Hepatocyte (in vitro differentiated cells): Measurements from ENCODE around the gene CUTA. TPM values are rescaled to one million over a fixed set of nuclear protein-coding genes. Genes with fewer than 3 reads are reported as not detected.

ENCODE experiments used
- DNase-seq: peaks from one replicate; pipeline ENCODE4 v3.0.0-alpha.2; 2016; ENCODE audit warnings: low spot score
- H2AFZ ChIP-seq: fragments of 200-600 bp; sonication (generic); 2 replicates; pipeline ENCODE4 v1.6.0; 2016; ENCODE audit warnings: antibody characterized with exemption, mild to moderate bottlenecking
- H3K27ac ChIP-seq: fragments of 200-600 bp; sonication (generic); 2 replicates; pipeline ENCODE4 v1.5.1; 2016; ENCODE audit warnings: mild to moderate bottlenecking
- H3K27me3 ChIP-seq: fragments of 200-600 bp; sonication (generic); 2 replicates; pipeline ENCODE4 v1.6.1; 2016
- H3K36me3 ChIP-seq: fragments of 200-600 bp; sonication (generic); replicated peaks from 2 replicates; pipeline ENCODE4 v1.5.1; 2016; ENCODE audit warnings: low read depth; ENCODE audit not compliant: insufficient read depth
- H3K4me1 ChIP-seq: fragments of 200-600 bp; sonication (generic); 2 replicates; pipeline ENCODE4 v1.5.1; 2016; ENCODE audit warnings: mild to moderate bottlenecking, moderate library complexity; ENCODE audit not compliant: insufficient read depth
- H3K4me2 ChIP-seq: fragments of 200-600 bp; sonication (generic); 2 replicates; pipeline ENCODE4 v1.6.0; 2016
- H3K4me3 ChIP-seq: fragments of 200-600 bp; sonication (generic); 2 replicates; pipeline ENCODE4 v1.5.1; 2016; ENCODE audit warnings: mild to moderate bottlenecking
- H3K79me2 ChIP-seq: fragments of 200-600 bp; sonication (generic); 2 replicates; pipeline ENCODE4 v1.6.0; 2017; ENCODE audit warnings: mild to moderate bottlenecking
- H3K9me2 ChIP-seq: fragments of 200-600 bp; sonication (generic); replicated peaks from 2 replicates; pipeline ENCODE4 v1.6.0; 2017; ENCODE audit warnings: mild to moderate bottlenecking; ENCODE audit not compliant: insufficient read depth
- H3K9me3 ChIP-seq: fragments of 200-600 bp; sonication (generic); 2 replicates; pipeline ENCODE4 v1.5.1; 2016; ENCODE audit warnings: low read depth, mild to moderate bottlenecking
- H4K20me1 ChIP-seq: fragments of 200-600 bp; sonication (generic); 2 replicates; pipeline ENCODE4 v1.6.0; 2016; ENCODE audit warnings: mild to moderate bottlenecking; ENCODE audit not compliant: insufficient read depth, poor library complexity, severe bottlenecking
- EZH2 ChIP-seq: fragments of 200-600 bp; sonication (generic); IDR thresholded peaks from 2 replicates; pipeline ENCODE4 v1.6.1; 2016; ENCODE audit warnings: antibody characterized with exemption, mild to moderate bottlenecking, borderline replicate concordance
- EZH2phosphoT487 ChIP-seq: fragments of 200-600 bp; sonication (generic); IDR thresholded peaks from one replicate; pipeline ENCODE4 v1.6.1; 2018; ENCODE audit warnings: antibody characterized with exemption, mild to moderate bottlenecking, low read depth, moderate library complexity; ENCODE audit not compliant: unreplicated experiment, severe bottlenecking
- WGBS: methylation state at CpG from one replicate; pipeline ENCODE4 v1.1.6; 2016; ENCODE audit warnings: low lambda C conversion rate; ENCODE audit errors: missing lambda C conversion rate; 5-methylcytosine and 5-hydroxymethylcytosine counted together
- polyA plus RNA-seq: library from polyadenylated mRNA; unstranded; fragments of >200 nt; fragmentation: Nextera tagmentation; extraction: Ambion mirVana; gene quantifications from 2 replicates; pipeline ENCODE4 v1.2.1, GENCODE V29; 2016
- total RNA-seq: library from RNA; depleted of rRNA; stranded (reverse); fragments of >200 nt; gene quantifications from 2 replicates; pipeline ENCODE4 v1.2.3, GENCODE V29; 2014
- TF ChIP-seq, protein P1 (sequence below): fragments of 200-600 bp; sonication (generic); IDR thresholded peaks from 2 replicates; pipeline ENCODE4 v1.5.1; 2016; ENCODE audit warnings: antibody characterized with exemption, mild to moderate bottlenecking; ENCODE audit not compliant: poor library complexity

Gene CUTA
- total and polyA plus RNA-seq, 2 experiments from 2014 or later, result 121 to 349 TPM

DNA sequence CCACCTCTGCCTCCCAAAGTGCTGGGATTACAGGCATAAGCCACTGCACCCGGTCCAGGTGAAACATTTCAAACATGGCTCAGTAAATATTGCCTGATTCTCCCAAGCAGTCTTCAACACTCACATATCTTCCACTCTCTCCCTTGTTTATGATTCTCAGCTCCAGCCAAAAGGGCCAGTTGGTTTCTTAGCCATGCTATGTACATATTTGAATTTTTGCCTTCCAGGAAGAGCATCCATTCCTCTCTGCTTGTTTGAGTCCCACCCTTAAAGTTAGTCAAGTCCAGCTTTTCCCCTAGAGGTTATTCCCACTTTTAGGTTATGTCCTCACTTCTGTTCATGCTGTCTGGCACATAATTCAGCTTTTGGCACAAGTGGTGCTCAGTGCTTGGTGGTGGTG lies 20.4 kb downstream of the CUTA start:
- Histone ChIP-seq H3K4me1 (no peaks in the 10 kb centered on the region), H3K4me2 (no peak overlapping the region), H3K9me2 (no peaks in the 10 kb centered on the region), H3K4me3 (no peak overlapping the region), H2AFZ (no peak overlapping the region), H3K27me3 (no peaks in the 10 kb centered on the region), H3K27ac (no peak overlapping the region), H3K36me3 (no peaks in the 10 kb centered on the region), H3K9me3 (no peaks in the 10 kb centered on the region), H3K79me2 (peaks cover 58% of the 10 kb centered on the region), H4K20me1 (no peaks in the 10 kb centered on the region)
- TF ChIP-seq EZH2phosphoT487, result no peak
- TF ChIP-seq, protein P1, sequence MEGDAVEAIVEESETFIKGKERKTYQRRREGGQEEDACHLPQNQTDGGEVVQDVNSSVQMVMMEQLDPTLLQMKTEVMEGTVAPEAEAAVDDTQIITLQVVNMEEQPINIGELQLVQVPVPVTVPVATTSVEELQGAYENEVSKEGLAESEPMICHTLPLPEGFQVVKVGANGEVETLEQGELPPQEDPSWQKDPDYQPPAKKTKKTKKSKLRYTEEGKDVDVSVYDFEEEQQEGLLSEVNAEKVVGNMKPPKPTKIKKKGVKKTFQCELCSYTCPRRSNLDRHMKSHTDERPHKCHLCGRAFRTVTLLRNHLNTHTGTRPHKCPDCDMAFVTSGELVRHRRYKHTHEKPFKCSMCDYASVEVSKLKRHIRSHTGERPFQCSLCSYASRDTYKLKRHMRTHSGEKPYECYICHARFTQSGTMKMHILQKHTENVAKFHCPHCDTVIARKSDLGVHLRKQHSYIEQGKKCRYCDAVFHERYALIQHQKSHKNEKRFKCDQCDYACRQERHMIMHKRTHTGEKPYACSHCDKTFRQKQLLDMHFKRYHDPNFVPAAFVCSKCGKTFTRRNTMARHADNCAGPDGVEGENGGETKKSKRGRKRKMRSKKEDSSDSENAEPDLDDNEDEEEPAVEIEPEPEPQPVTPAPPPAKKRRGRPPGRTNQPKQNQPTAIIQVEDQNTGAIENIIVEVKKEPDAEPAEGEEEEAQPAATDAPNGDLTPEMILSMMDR, result no peak
- no peak for TF ChIP-seq EZH2
- 80% methylated on average over 1 of the region's 1 CpG for WGBS
- no peak for DNase-seq

DNA sequence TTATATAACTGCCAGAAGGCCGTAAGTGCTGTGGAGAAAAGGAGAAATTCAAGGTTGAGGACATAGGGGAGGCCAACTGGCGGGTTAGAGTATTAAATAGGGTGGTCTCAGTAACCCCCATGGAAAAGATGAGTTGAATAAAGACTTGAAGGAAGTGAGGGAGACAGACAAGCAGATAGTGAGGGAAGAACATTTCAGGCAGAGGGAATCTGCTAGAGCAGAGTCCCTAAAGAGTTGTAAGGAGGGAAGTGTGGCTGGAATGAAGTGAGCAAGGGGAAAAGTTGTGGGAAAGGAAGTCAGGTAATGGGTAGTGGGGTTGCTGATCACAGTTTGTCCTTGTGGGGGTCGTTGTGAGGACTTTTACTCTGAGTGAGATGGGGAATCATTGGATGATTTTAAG lies 24.9 kb downstream of the CUTA start:
- Histone ChIP-seq H3K36me3 (no peaks in the 10 kb centered on the region), H3K4me1 (no peaks in the 10 kb centered on the region), H3K4me3 (no peak overlapping the region), H2AFZ (no peak overlapping the region), H3K4me2 (peak overlapping the region; percentile 77), H3K79me2 (peaks cover 57% of the 10 kb centered on the region), H3K27ac (peak overlapping the region; percentile 28), H4K20me1 (no peaks in the 10 kb centered on the region), H3K27me3 (no peaks in the 10 kb centered on the region), H3K9me3 (no peaks in the 10 kb centered on the region), H3K9me2 (no peaks in the 10 kb centered on the region)
- no peak for DNase-seq
- TF ChIP-seq, protein P1, result no peak
- TF ChIP-seq EZH2phosphoT487, result no peak
- TF ChIP-seq EZH2, result no peak
- 71% methylated on average over 3 of the region's 3 CpGs for WGBS

DNA sequence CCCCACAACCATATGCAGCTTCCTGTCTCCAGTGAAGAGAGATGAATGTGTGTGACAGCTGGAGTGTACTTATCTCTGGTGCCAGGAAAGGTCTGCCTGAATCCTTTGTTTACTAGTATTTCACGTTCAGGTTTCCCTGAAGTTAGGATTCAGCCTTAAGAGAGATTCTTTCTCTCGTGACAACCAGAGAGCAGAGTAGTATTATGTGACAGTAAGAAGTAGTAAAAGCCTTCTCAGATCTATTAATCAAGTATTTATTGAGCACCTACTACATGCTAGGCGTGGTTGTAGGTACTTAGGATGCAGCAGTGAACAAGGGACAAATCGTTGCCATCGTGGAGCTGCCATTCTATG lies 25.3 kb downstream of the CUTA start:
- Histone ChIP-seq H3K4me1 (no peaks in the 10 kb centered on the region), H3K27ac (peak overlapping the region; percentile 28), H3K79me2 (peaks cover 53% of the 10 kb centered on the region), H3K4me3 (peak overlapping the region; percentile 12), H3K9me3 (no peaks in the 10 kb centered on the region), H2AFZ (peak overlapping the region; percentile 3), H3K4me2 (peak overlapping the region; percentile 77), H3K36me3 (no peaks in the 10 kb centered on the region), H4K20me1 (no peaks in the 10 kb centered on the region), H3K9me2 (no peaks in the 10 kb centered on the region), H3K27me3 (no peaks in the 10 kb centered on the region)
- no peak for DNase-seq
- TF ChIP-seq EZH2phosphoT487 (no peak), EZH2 (no peak)
- TF ChIP-seq, protein P1, result no peak
- WGBS, result 45% methylated on average over 5 of the region's 5 CpGs

DNA sequence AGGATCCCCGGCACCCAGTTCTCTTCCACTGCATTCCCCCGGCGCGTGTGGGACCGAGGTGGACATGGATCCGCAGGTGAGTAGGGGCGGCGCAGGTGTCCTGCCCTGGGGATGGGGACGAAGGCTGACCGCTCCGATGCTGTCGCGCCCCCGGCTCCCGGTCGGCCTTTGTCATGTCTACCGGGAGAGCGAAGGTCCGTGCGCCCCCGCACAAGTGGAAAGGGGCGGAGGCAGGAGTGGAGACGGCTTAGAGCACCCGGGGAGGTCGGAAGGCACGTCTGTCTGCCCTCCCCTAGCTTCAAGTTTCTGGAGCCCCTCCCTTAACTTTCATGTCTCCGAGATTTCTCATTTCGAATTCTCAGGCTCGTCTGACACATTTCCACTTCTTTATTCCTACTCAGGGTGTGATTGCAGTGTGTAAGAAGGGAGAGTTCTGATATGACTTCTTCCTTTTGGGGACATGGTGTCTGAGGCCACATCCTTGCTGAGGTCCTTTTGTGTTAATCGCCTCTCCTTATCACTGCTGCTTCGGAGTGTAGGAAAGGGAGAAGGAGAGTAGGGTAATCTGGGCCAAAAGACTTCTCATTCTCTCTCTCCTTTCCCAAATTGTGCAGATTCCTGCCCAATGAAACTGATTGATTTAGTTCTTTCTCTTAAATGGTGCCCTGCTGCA lies 25.8 kb downstream of the CUTA start:
- peak overlapping the region; percentile 12 for H3K4me3 ChIP-seq
- DNase-seq, result no peak
- no peaks in the 10 kb centered on the region for H3K36me3 ChIP-seq
- TF ChIP-seq EZH2 (no peak), EZH2phosphoT487 (no peak)
- TF ChIP-seq, protein P1, result no peak
- peak overlapping the region; percentile 28 for H3K27ac ChIP-seq
- no peaks in the 10 kb centered on the region for H3K9me3 ChIP-seq
- H2AFZ ChIP-seq, result peak overlapping the region; percentile 3
- H3K79me2 ChIP-seq, result peaks cover 48% of the 10 kb centered on the region
- no peaks in the 10 kb centered on the region for H3K9me2 ChIP-seq
- no peaks in the 10 kb centered on the region for H3K4me1 ChIP-seq
- WGBS, result 1% methylated on average over 31 of the region's 31 CpGs
- H3K4me2 ChIP-seq, result peak overlapping the region; percentile 77
- no peaks in the 10 kb centered on the region for H4K20me1 ChIP-seq
- H3K27me3 ChIP-seq, result no peaks in the 10 kb centered on the region
